HG03095 (cell line): Measurements from ENCODE around the gene PLCB3.
"Not testable (repeated sequence)": the region's sequence is repeated elsewhere in the genome, so short reads cannot be mapped to it uniquely, and the experiment has no call there.

Source experiments
- ATAC-seq: cut with Tn5 transposase; IDR thresholded peaks from one replicate; pipeline ENCODE4 v1.9.1; 2021; ENCODE audit warnings: moderate library complexity; ENCODE audit not compliant: unreplicated experiment

Gene PLCB3

GRCh38 chr11:64303109-64304031, 52.0 kb downstream of the PLCB3 start:
- ATAC-seq = no peak

- ATAC-seq = no peak
These were observed 52.6 kb downstream of the PLCB3 start for GRCh38 chr11:64304032-64304315.

GRCh38 chr11:64304316-64305072, 53.2 kb downstream of the PLCB3 start:
- ATAC-seq = peak; percentile 13

GRCh38 chr11:64305075-64305690, 53.9 kb downstream of the PLCB3 start, which contains the start of gene ESRRA:
ESRRA (plus strand) TSS chr11:64305524; CDS start chr11:64307180, 1,656 bp downstream.
- peak; percentile 59 for ATAC-seq

DNA sequence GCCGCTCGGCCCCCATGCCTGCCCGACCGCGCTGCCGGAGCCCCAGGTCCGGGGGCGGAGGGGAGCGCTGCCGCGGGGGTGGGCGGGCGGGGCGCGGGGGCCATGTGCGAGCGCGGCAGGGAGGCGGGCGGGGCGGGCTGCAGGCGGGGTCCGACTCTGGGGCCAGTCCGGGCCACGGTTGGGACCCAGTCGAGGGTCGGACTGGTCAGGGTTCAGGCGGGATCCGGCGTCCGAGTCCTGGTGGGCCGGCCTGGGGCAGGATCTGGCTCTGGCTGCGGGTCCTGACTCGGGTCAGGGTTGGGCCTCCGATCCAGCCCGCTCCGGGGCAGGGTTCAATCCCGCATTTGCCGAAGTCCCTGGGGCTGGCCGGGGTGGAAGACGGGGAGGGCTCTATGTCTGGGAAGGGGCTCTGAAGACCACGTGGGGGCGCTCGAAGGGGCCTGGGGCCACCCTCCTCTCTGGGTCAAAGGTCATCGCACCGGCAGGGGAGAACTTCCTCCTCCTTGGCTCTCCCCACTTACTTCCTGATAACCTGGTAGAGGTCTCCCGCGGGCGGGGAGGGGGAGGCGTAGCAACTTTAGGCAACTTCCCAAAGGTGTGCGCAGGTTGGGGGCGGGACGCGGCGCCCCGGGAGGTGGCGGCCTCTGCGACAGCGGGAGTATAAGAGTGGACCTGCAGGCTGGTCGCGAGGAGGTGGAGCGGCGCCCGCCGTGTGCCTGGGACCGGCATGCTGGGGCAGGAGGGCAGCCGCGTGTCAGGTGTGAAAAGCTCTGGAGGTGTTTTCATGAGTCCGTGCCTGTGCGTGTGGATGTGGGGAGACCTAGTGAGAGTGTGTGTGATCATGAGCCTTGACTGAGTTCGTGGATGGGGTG, 54.6 kb downstream of the PLCB3 start:
- ATAC-seq = peak; percentile 24

DNA sequence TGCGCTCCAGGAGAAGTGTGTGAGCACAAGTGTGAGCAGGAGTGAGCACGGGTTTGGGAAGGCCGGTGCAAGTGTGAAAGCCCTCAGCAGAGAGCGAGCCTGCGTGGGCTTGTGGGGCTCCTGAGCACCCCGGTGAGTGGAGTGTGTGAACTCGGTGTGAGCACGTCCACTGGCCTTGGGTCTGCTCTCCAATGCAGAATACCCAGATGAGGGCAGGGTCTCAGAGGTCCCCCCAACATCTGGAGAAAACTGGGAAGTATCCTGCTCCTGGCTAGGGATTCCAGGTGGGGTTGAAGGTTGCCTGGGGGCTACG, 55.2 kb downstream of the PLCB3 start:
- no peak for ATAC-seq

DNA sequence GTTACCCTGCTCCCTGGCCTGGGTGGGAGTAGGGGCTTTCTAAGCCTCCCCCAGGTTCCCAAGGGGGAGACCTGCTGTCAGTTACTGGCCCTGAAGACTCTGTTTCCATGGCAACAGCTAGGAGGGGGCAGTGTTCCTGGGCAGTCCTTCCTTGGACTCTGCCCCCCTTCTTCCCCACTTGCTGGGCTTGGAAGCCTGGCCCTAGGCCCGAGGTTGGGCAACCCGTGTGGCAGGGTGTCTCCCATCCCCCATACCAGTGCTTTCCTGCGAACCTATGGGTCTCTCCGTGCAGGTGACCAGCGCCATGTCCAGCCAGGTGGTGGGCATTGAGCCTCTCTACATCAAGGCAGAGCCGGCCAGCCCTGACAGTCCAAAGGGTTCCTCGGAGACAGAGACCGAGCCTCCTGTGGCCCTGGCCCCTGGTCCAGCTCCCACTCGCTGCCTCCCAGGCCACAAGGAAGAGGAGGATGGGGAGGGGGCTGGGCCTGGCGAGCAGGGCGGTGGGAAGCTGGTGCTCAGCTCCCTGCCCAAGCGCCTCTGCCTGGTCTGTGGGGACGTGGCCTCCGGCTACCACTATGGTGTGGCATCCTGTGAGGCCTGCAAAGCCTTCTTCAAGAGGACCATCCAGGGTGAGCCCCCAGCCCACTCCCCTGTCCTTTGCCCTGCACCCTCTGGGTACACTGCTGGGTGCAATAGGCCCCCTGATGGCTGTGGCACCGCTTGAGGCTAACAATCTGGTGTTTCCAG, 55.7 kb downstream of the PLCB3 start:
- ATAC-seq = no peak

DNA sequence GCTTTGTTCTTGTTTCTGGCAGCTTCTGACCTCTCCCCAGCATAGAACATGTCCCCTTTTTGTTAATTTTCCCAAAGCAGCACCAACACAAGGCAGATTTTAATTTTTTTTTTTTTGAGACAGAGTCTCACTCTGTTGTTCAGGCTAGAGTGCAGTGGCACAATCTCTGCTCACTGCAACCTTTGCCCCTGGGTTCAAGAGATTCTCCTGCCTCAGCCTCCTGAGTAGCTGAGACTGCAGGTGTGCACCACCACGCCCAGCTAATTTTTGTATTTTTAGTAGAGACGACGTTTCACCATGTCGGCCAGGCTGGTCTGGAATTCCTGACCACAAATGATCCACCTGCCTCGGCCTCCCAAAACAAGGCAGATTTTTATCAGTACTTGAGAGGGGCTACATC, 56.5 kb downstream of the PLCB3 start:
- not testable (repeated sequence) for ATAC-seq

- ATAC-seq = no peak
These were observed 61.6 kb downstream of the PLCB3 start for GRCh38 chr11:64312947-64313346.

GRCh38 chr11:64313491-64314145, 62.3 kb downstream of the PLCB3 start:
- ATAC-seq = no peak

DNA sequence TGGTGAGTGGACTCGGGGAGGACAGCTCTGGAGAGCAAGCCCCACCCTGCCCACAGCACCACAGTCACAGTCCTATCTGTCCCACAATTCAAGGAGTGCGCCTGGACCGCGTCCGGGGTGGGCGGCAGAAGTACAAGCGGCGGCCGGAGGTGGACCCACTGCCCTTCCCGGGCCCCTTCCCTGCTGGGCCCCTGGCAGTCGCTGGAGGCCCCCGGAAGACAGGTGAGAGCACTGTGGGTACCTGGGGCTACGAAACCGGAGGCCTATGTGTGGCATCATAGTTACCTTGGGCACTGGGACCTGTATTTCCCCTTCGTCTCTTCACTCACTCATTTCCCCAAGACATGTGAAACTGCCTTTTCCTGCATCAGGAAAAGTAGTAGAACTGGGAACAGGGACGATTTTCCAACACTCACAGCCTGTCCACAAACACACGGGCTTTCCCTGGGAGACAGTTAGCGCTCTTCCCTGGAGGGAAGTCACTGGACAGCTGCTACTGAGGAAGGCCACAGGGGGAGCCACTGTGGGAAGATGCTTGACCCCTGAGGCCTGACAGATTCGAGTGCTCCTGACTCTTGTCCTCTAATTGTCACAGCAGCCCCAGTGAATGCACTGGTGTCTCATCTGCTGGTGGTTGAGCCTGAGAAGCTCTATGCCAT, 62.9 kb downstream of the PLCB3 start:
- no peak for ATAC-seq

GRCh38 chr11:64314805-64315561, 63.7 kb downstream of the PLCB3 start:
- no peak for ATAC-seq

DNA sequence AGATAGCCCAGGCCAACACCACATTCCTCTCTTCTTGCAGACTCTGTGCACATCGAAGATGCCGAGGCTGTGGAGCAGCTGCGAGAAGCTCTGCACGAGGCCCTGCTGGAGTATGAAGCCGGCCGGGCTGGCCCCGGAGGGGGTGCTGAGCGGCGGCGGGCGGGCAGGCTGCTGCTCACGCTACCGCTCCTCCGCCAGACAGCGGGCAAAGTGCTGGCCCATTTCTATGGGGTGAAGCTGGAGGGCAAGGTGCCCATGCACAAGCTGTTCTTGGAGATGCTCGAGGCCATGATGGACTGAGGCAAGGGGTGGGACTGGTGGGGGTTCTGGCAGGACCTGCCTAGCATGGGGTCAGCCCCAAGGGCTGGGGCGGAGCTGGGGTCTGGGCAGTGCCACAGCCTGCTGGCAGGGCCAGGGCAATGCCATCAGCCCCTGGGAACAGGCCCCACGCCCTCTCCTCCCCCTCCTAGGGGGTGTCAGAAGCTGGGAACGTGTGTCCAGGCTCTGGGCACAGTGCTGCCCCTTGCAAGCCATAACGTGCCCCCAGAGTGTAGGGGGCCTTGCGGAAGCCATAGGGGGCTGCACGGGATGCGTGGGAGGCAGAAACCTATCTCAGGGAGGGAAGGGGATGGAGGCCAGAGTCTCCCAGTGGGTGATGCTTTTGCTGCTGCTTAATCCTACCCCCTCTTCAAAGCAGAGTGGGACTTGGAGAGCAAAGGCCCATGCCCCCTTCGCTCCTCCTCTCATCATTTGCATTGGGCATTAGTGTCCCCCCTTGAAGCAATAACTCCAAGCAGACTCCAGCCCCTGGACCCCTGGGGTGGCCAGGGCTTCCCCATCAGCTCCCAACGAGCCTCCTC, 64.6 kb downstream of the PLCB3 start:
- not testable (repeated sequence) for ATAC-seq

GRCh38 chr11:64316672-64317324, 65.5 kb downstream of the PLCB3 start:
- ATAC-seq = no peak

DNA sequence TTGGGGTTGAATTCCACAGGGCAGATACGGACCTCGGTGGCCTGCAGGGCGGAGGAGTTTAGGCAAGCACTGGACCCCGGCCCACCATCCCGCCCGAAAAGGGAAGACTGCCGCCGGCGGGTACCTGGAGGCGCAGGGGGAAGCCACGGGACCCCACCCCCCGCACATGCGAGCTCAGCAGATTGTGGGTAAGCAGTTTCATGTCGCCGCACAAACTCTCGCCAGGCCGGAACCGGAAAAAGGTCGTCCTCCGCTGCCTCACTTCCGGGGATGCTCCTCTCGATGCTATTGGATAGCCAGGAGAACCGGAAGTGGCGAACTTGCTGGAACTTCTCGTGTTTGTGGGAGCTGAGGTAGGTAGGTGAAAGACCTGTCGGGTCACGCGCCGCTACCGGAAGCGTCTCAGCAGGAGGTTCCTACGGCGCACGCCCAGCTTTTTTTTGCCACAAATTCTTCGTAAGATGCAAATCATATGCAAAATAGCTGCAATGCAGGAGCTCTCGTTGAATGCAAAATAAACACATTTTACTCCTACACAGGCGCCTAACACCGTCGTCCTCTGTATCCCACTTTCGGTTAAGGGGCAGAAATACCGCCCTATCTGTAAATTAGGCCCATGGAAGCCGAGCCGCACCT, 66.1 kb downstream of the PLCB3 start, which contains the start of gene TRMT112:
TRMT112 (minus strand) TSS at position 235 of the 636 bp plus-strand sequence; CDS start at position 202, 33 bp downstream.
- peak; percentile 57 for ATAC-seq
